Thoracic aorta (tissue), 2 donors: Measurements from ENCODE around the gene ZDHHC6. TPM values are rescaled to one million over a fixed set of nuclear protein-coding genes. Genes with fewer than 3 reads are reported as not detected.

Source experiments
- ATAC-seq: fragments of 150-250 bp; one replicate; pipeline ENCODE4 v1.8.0; 2017; ENCODE audit warnings: low read depth; ENCODE audit not compliant: insufficient number of reproducible peaks, low FRiP score
- DNase-seq: peaks from one replicate; pipeline ENCODE4 v3.0.0-alpha.2; 2020; ENCODE audit warnings: low spot score
- H3K27ac ChIP-seq, 2 donors: fragments of 200-600 bp; sonication (generic); 1 replicate in 1 of 2; 2 replicates in 1 of 2; pipeline ENCODE4 v1.5.1; 2016; ENCODE audit warnings: mild to moderate bottlenecking in 2 of 2, moderate library complexity in 2 of 2
- H3K27me3 ChIP-seq: fragments of 200-600 bp; sonication (generic); replicated peaks from 2 replicates; pipeline ENCODE4 v1.6.0; 2016; ENCODE audit warnings: mild to moderate bottlenecking; ENCODE audit not compliant: insufficient read depth
- H3K36me3 ChIP-seq: fragments of 200-600 bp; sonication (generic); one replicate; pipeline ENCODE4 v1.5.1; 2016
- H3K4me1 ChIP-seq, 2 donors: fragments of 200-600 bp; sonication (generic); 1 replicate in 1 of 2; 2 replicates in 1 of 2; pipeline versions ENCODE4 v1.5.1 to v1.6.0; 2016; ENCODE audit warnings: low read depth in 2 of 2, mild to moderate bottlenecking in 1 of 2; ENCODE audit not compliant: control insufficient read depth in 1 of 2
- H3K4me3 ChIP-seq: fragments of 200-600 bp; sonication (generic); 2 replicates; pipeline ENCODE4 v1.5.1; 2016; ENCODE audit warnings: mild to moderate bottlenecking
- H3K9me3 ChIP-seq: fragments of 200-600 bp; sonication (generic); 2 replicates; pipeline ENCODE4 v1.5.1; 2016
- total RNA-seq, 2 donors: library from RNA; depleted of rRNA; stranded (reverse); fragments of >200 nt; gene quantifications; one replicate each; pipeline versions ENCODE4 v1.1.0 to v1.2.3, GENCODE V29; 2016
- TF ChIP-seq, protein P1 (sequence below): fragments of 200-600 bp; sonication (generic); IDR thresholded peaks from one replicate; pipeline ENCODE4 v1.5.1; 2019; ENCODE audit warnings: antibody characterized with exemption

Gene ZDHHC6
- total RNA-seq, 2 donors from 2014 or later = 23.6 to 25.9 TPM

DNA sequence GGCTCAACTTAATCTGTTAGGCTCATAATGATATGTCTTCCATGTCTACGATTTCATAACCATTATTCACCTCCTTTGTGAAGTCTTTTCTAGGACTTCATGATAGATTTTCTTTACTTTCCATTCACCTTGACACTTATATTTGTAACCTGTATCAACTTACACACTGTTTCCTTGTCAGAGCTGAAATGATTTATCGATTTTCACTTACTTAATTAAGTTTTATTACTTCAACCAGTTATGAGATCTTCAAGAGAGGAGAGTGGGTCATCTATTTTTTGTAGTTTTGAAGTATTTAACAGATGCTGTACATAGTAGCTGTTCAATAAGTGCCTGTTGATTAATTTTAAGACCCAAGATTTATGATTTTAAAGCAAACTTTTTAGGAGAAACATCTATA is 37.7 kb upstream of the ZDHHC6 start:
- H3K27me3 ChIP-seq = no peaks in the 10 kb centered on the region
- no peak overlapping the region for H3K27ac ChIP-seq
- H3K36me3 ChIP-seq = no peaks in the 10 kb centered on the region
- no peaks in the 10 kb centered on the region for H3K9me3 ChIP-seq
- no peak for ATAC-seq
- H3K4me1 ChIP-seq = no peaks in the 10 kb centered on the region
- H3K4me3 ChIP-seq = no peak overlapping the region
- DNase-seq = no peak
- TF ChIP-seq, protein P1, sequence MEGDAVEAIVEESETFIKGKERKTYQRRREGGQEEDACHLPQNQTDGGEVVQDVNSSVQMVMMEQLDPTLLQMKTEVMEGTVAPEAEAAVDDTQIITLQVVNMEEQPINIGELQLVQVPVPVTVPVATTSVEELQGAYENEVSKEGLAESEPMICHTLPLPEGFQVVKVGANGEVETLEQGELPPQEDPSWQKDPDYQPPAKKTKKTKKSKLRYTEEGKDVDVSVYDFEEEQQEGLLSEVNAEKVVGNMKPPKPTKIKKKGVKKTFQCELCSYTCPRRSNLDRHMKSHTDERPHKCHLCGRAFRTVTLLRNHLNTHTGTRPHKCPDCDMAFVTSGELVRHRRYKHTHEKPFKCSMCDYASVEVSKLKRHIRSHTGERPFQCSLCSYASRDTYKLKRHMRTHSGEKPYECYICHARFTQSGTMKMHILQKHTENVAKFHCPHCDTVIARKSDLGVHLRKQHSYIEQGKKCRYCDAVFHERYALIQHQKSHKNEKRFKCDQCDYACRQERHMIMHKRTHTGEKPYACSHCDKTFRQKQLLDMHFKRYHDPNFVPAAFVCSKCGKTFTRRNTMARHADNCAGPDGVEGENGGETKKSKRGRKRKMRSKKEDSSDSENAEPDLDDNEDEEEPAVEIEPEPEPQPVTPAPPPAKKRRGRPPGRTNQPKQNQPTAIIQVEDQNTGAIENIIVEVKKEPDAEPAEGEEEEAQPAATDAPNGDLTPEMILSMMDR = no peak

DNA sequence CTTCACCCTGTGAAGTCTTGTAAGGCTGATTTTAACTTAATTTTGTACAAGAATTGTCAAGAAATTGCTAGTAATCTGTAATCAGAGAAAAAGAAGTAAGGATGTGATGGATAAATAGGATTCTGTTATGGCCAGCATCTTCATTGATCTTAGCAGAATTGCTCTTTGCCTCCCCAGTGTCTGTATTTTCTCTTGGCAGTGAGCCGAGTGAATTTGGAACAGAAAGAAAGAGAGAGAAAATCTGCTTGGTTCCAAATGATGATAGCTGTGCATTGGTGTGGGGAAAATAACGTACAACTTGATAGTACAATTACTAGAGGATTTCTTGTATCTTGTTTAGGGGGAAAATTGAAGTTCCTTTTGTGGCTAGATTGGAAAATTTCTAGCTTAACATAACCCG is 34.9 kb upstream of the ZDHHC6 start:
- no peak for ATAC-seq
- no peaks in the 10 kb centered on the region for H3K27me3 ChIP-seq
- H3K36me3 ChIP-seq = no peaks in the 10 kb centered on the region
- H3K4me1 ChIP-seq = no peaks in the 10 kb centered on the region
- no peak overlapping the region for H3K27ac ChIP-seq
- no peak for DNase-seq
- no peak overlapping the region for H3K4me3 ChIP-seq
- TF ChIP-seq, protein P1 = no peak
- no peaks in the 10 kb centered on the region for H3K9me3 ChIP-seq

DNA sequence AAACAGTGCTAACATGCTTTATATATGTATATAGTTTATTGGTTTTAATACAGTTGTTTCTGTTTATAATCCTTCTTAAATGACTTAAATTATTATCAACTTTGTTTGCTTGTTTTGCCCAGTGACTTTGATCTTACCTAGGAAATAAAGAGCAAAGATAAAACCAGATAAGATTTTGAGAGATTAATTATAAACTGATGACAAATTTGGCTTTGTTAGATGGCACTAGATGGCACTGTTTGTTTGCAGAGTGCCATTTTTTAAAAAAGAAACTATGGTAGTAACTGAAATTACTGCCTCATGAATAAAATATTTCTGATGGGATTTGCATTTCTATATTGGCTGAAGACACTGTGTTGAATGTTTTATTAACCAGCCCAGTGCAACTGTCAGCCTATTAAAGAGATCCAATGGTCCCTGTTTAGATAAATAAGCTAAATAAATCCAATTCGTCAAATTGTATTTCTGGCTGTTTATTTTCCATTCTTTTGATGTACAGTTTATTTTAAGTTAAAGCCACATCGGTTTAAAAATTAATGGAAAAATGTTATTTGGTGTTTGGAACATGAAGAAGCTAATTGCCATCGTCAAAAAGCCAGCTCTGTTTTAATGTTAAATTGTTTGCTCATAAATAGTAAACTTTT is 29.0 kb upstream of the ZDHHC6 start:
- no peak for DNase-seq

DNA sequence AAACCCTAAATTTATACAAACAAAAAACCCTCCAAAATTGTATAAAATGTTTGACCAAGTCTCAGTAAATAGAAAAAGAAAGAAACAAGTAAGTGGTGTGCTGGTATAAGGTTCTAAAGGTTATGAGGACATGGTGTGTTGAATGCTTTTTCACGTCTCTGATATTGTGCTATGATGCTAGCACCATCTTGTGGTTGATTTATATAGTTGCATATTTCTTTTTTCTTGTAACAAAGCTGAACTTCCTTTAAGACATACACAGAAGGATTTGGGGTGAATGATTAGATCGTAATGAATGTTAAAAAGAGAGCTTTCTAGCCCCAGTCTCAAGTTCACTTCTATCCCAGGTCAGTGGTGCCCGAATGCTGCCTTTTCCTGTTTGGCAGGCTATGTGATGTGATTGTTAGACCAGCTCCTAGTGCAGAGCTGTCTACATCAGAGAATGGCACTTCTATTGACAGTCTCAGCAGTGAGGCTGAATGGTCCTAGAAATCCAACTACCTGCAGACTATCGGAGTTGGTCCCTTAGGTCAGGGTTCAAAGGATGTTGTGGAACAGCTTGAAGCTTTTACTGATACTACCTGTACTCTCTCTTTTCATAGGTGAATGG is 25.3 kb upstream of the ZDHHC6 start:
- no peak overlapping the region for H3K4me3 ChIP-seq
- no peak for DNase-seq
- TF ChIP-seq, protein P1 = peak; percentile 65
- H3K4me1 ChIP-seq = peaks cover 0 to 10% of the 10 kb centered on the region in 2 donors
- H3K36me3 ChIP-seq = no peaks in the 10 kb centered on the region
- peak; percentile 79 for ATAC-seq
- no peaks in the 10 kb centered on the region for H3K27me3 ChIP-seq
- no peaks in the 10 kb centered on the region for H3K9me3 ChIP-seq
- H3K27ac ChIP-seq = no peak overlapping the region

More for the DNA sequence above, 29.0 kb upstream of the ZDHHC6 start:
- Histone ChIP-seq H3K27ac (no peak overlapping the region), H3K36me3 (no peaks in the 10 kb centered on the region), H3K4me1 (peaks cover 0 to 10% of the 10 kb centered on the region in 2 donors), H3K27me3 (no peaks in the 10 kb centered on the region), H3K4me3 (no peak overlapping the region), H3K9me3 (no peaks in the 10 kb centered on the region)
- no peak for ATAC-seq
- TF ChIP-seq, protein P1 = peak; percentile 22

DNA sequence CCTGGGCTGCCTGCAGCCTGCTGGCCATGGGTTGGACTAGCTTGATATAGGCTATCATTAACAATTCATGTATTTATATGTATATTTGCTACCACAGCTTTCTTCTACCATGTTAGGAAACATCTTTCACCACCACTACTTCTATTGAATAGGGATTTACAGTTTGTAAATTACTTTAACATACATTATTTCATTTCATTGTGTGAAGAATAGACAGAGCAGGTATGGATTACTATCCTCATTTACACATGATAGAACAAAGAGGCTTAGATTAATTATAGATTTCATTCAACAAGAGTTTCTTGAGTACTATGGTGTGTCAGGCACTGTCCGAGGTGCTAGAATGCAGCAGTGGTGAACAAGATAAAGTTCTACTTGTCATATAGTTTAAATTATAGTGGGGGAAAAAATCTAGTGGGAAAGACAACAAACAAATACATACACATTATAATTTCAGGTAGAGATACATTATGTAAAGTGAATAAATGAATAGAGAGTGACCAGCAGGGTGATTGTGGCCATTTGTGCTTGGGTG is 20.9 kb upstream of the ZDHHC6 start:
- Histone ChIP-seq H3K27me3 (no peaks in the 10 kb centered on the region), H3K4me3 (no peak overlapping the region), H3K9me3 (no peaks in the 10 kb centered on the region), H3K36me3 (peaks cover 6% of the 10 kb centered on the region), H3K4me1 (peaks cover 0 to 10% of the 10 kb centered on the region in 2 donors), H3K27ac (no peak overlapping the region)
- DNase-seq (no peak), ATAC-seq (no peak)
- TF ChIP-seq, protein P1 = no peak
